HG03571 (cell line): Measurements from ENCODE around the gene PRUNE2.

ENCODE experiments used
- ATAC-seq: cut with Tn5 transposase; IDR thresholded peaks from one replicate; pipeline ENCODE4 v1.9.1; 2021; ENCODE audit not compliant: unreplicated experiment

The PRUNE2 gene

DNA sequence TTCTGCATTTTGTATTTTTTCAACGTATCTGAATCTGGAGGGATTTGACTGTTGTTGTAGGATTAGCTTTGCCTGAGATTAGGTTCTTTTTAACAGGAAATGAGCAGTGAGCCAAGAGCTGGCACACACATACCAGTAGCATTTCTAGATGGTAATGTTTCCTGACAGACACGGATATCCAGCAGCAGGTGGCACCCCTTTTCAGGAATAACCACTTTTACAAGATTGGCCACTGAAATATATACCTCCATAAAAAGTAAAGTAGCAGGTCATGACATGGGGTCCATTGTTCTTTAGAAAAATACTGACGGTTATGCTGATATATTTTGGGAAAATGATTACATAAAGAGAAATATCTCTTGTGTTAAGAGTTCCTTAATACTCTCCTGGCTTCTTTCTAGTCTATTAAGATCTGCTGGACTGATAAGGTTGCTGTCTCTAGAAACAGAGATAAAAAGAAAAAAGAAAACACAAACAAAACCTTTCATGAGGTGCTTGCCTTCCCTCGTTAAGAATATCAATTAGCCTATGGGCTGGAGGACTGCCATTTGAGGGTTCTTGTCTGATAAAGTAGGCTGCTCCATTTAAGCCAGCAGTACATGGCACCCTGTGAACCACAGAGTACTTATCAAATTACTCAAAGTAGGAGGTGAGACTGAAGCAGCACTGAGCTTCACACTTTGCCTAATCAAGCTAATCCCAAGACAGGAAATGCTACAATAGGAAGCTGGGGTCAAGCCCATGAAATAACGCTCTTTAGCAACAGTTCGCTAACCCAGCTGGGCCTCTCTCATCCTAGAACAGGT, 243.2 kb downstream of the PRUNE2 start:
- ATAC-seq = no peak

DNA sequence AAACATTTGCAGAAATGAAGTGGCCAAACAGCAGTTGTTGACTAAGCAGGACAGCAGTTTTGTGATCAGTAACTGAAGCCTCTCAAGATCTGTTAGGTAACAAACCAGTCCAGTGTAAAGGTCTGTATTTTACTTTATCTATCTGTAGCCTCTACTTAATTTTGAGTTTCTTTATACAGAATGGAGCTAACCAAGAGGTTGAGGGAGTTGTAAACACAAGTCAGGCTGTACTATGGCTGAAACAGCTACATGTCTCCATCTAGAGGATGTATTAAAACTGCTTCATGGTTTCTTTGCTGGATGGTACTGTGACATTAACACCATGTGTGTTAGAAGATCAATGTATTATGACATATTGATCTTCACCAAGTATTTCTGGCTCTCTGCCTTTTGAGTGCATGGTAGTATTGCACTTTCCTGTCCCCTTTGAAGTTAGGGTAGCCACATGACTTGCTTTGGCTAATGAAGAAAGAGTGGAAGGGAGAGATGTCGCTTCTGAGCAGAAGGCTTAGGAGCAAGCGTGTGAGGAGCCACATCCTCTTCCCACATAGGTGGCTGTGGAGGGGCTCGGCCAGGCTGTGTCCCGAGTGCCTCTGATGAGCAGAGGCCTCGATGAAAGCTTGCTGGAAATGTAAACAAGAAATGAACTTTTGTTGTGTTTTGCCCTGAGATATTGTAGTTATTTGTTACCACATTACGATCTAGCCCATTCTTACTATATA, 247.2 kb downstream of the PRUNE2 start:
- peak; percentile 67 for ATAC-seq

DNA sequence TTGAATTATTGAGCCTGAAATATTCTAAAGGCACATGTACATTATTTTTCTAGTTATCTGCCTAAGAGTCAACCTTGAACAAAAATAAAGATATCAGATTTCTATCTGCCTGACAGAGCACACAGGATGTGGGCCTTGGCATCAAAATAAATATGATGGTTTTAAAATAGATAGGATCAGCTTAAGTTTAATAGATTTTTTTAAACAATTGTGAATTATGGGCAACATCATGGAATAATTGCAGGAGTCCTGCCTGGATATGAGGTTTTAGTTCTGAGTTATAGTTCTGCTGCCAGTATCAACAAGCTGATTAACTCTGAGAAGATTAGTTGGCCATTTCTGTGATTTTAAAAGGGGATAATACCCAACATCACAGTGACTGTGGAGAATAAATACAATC, 248.6 kb downstream of the PRUNE2 start:
- ATAC-seq = no peak

DNA sequence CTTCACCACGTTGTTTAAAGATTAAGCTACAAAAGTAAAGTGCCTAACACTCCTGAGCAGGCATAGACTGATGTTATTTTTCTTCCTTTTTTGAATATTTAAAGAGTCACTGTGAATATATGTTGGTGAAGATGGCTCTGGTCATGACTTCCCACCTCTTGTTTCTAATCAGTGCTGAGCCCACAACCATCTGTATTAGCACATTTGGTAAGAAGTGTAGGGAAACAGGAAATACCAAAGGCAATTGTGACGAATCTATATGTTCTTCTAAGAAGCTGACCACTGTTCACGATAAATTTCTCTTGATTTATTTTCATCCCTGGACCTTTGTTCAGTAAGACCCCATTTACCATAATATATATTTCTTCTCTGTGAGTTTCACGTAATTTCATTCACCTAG, 249.9 kb downstream of the PRUNE2 start:
- ATAC-seq = no peak

DNA sequence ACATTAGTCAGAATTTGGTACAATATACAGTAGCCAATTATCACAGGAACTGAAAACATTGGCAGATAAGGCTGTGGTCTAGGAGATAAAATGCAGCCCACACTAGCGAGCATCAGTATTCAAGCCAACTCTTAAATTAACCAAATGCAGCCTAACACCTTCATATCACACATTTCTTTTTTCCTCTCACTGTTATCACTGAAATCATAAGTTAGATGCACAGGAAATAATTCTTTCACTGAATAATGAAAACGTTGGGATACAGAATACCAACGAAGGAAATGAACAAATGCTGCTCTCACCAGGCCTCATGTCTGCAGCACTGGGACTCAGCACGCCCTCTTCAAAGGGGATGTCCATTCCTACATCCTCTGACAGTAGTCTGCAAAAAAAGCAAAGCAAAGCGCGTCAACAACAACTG, 250.8 kb downstream of the PRUNE2 start:
- no peak for ATAC-seq

DNA sequence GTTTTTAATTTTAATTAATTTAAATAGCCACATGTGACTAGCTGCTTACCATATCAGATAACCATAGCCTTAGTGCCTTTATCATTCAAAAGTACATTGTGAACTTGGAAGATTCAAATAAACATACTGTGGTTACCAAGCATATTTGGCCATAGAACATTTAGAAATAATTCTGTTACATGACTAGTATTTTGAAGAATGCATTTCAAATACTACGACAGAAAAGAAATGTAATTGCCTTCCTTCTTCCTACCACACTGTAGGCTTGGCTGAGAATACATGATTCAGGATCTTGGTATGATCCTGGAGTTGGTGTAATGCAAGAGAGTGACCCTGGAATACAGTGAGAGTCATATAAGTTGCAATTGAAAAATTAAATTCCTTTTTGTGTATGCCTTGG, 251.3 kb downstream of the PRUNE2 start:
- no peak for ATAC-seq

DNA sequence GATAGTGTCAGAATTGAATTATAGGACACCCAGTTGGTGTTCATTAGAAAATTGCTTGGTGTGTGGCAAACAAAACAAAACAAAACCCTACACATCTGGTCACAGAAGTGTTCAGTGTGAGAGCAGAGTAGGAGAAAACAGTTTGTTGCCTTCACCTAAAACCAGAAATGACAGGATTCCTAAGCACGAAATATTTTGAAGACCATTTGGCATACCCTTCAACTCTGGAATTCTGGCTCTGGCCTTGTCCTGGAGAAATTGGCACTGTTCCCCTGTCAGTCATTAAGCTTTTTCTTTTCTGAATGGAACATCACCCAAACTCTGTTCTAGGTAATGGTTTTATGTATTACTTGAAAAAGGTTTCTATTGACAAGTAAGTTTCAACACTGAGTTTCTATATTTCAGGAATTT, 251.9 kb downstream of the PRUNE2 start:
- no peak for ATAC-seq

DNA sequence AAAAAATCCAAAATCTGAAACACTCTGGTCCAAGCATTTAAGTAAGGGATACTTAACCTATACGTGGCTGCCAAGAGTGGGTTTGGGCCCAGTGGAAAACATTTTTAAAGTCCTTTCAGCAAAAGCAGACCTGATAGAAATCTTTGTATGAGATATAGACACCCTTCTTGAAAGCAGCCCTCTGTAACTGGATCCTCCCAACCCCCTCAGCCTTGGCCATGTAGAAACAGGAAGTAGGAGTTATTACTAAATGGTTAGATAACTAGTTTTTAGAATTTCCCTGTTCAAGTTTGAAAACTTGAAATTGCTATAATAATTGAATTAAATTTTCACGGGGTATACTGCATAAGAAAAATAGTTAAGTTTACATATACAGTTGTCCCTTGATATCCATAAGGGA, 253.0 kb downstream of the PRUNE2 start:
- ATAC-seq = no peak

DNA sequence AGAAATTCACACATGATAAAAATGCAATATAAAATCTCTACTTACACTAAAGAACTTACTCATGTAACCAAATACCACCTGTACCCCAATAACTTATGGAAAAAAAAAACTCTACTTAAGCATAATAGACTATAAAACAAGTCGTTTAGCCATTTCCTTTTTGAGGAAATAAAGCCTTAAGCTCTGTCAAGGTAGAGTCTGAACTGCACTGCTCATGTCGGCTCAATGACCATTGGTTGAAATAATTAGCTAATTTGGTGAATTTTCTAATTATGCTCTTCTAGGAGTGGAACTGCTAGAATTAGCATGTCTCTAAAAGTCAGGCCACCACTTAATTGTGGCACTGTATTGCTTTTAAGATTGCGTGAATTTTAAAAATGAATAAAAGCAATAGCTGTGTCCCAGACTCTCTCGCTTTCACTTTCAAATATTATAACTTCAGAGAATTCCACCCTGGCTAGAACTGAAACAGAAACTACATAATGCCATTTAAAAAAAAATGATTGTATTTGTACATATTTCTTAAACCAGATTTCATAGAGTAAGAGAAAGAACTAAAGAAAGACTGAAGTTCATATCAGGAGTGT, 254.7 kb downstream of the PRUNE2 start:
- peak; percentile 52 for ATAC-seq

DNA sequence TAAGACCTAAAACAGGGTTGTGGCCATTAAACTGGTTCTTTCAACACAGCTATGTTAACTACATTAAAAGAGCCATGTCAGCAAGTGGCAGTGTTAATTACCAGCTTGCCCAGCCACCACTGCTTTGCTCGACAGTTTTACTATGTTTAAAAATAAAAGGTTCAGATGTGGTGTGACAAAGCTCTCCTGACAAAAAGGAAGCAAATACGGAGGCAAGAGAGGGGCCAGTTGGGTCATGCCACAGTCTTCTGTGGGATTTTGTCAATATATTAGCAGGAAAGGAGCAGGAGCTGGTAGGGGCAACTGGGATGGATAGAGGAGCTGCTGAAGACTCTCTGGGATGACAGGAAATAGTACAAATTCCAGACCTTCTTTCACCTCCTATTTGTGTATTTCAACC, 255.2 kb downstream of the PRUNE2 start:
- ATAC-seq = no peak

DNA sequence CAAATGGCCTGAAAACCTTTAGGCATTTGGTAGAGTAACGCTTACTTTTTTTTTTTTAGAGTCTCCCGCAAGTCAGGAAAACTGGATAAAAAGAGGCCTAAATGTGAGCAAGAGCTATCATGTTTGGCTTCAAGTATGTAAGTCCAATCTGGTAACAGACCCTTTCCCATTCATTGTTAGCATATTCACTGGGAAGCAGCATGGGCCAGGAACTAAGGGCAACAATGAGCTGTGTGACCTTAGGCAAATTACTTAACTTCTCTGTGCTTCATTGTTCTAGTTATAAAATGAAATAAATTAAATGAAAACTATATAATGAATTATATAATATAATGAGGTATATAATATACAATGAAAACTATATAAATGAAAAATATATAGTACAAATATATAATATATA, 256.0 kb downstream of the PRUNE2 start:
- ATAC-seq = no peak

DNA sequence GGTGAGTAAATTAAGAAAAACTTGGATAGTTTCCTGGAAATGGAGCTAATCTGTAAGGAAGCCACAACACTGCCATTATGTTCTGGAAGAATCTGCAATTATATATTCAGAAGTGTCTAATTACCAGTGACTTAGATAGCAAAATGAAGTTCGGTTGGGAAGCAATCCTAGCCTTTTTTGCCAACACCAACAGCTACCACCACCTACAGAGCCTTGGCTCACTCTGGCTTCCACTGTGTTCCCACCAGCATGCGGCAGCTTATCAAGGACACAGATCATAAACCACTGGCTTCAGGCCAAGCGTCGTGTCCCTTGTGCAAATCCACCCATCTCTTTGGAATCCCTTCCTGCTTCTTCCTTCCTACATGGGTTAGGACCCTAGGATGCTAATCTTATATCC, 259.7 kb downstream of the PRUNE2 start:
- no peak for ATAC-seq

DNA sequence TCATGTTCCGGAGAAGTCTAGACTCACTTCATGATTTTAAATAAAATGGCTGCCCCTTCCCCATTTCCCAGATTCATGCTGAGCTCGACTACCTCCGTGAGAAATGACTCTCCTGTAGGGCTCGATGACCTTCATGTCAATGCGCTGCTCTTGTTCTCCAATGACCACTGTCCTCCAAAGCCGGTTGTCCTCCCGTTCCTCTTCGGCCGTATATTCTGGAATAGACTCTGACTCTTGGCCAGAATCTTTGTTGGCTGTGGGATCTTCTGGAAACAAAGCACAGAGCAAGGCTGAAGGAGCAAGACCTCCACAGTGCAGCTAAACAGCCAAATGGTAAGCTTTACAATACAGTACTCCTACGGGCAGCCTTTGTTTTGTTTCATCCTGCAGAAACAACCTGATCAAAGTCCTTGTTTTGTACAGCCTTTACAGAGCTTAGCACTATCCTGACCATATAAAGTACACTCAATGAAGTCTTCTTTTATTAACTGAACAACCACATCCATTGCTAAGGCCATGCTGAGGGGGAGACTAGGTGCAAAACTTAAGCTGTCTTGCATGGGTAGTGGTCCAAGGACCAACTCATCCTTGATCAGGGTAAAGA, 261.2 kb downstream of the PRUNE2 start:
- ATAC-seq = no peak

DNA sequence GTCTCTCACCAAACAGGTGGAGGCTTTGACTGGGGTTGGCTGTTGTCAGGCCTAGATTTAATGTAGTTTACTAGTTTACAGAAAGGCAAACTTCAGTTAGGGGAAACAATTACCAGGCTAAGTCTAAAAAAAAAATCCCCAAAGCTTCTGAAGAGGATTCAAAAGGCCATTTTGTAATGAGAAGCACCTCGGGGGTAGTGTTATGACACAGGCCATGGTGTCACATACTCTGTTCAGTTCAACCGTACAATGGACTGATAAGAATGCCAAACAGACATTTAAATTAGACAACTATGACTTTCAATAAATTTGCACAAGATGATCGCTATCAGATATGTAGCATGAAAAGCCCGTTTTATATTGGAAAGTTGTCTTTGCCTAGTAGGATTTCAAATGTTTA, 261.7 kb downstream of the PRUNE2 start:
- ATAC-seq = no peak

DNA sequence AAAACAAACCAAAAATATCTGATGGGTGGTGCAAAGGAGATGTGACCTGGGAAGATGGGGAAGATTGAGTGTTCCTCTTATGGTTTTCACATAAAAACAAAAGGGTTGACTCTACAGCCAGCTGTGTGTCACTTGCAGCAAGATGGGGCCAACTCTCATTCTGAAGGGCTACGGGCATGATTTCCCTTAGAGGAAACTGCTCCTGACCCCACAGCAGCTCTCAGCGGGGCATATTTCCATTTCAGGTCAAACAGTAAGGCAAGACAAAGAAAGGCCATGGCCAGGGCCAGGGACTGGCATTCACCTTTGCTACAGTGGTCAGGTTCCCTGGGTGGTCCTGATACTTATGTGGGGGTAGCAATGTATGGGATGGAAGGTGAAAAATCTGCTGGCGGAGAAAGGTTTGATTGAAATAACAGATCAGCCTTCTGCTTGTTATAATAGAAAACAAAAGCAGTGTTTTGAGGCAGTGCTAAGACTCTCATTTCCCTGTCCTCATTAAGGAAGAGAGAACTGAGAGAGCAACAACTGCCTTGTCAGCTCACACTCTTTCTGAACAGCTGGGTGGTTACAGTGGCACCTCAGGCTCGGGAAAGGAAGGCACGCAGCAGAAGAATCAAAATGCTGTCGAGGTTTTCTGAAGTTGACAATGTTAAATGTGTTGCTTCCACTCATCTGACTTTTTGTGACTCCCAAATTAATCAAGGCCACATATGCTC, 262.4 kb downstream of the PRUNE2 start:
- ATAC-seq = peak; percentile 97

DNA sequence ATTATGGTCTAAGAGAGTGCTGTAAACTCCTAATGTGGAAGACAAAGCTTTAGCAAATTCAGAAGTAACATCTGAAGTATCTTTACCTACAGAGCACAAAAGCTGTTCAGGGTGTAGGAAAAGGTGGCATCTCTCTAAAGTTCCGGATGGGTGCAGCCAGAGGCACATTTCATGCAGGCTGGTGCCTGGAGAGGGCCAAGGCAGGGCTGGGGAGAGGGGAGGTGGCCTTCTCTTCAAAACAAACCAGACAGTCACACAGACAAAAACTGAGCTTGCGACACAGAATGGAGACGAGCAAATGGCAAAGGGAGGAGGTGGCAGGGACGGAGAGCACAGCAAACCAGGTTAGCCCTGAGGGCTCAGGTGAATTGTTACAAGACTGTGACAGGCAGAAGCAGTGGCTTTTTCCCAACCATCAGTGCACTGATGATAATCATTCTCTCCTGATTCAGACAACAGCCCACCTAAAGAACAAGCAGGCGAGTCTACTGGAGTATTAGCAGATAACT, 263.2 kb downstream of the PRUNE2 start:
- no peak for ATAC-seq

DNA sequence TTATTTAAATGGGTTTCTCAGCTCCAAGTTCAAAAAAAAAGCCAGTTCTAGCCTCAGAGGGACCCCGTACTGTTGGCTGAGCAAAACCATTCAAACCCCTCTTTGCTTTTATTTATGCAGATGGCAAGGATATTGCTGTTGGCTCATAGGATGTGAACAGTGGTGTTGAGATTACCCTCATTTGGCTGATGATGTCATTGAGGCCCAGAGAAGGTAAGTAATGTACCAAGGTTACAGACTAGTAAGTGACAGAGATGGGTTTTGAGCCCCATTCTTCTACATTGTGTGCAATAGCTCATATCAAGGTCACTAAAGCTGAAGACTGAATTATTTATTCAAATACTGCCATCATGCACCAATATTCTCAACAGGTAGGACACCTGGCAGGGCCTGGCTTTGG, 263.8 kb downstream of the PRUNE2 start:
- no peak for ATAC-seq

DNA sequence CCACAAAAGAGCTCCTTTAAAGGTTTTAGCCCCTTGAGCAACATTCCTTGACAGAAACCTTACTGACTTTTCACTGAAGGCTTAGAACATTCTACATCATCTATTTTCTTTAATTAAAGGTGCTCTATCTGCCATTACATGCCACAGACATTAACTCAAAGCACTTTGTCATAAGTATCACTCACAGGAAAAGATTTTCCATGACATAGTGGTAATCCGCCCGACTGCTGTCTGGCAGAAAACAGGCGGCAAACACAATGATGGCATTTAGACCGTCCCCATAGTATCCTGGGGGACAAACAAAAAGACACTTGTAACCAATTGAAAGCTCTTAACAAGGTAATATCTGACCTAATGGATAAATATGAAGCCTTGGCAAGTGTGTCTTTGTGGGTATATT, 267.9 kb downstream of the PRUNE2 start:
- ATAC-seq = no peak

DNA sequence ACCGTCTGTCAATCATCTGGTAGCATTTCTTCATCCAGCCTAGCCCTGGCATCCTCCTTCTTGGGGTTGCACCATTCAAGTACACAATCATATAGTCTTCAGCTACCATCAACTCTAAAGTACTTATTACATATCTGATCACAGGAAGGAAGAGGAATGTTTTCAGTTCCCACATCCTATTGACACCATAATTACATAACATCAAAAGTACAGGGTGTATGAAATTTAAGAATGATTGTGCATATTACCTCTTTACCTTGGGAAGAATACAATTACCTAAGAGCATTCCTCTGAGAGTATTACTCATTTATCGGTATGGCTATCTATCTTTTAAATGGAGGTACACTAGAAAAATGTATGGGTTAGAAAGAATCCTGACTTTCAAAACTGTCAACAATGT, 268.5 kb downstream of the PRUNE2 start:
- no peak for ATAC-seq

DNA sequence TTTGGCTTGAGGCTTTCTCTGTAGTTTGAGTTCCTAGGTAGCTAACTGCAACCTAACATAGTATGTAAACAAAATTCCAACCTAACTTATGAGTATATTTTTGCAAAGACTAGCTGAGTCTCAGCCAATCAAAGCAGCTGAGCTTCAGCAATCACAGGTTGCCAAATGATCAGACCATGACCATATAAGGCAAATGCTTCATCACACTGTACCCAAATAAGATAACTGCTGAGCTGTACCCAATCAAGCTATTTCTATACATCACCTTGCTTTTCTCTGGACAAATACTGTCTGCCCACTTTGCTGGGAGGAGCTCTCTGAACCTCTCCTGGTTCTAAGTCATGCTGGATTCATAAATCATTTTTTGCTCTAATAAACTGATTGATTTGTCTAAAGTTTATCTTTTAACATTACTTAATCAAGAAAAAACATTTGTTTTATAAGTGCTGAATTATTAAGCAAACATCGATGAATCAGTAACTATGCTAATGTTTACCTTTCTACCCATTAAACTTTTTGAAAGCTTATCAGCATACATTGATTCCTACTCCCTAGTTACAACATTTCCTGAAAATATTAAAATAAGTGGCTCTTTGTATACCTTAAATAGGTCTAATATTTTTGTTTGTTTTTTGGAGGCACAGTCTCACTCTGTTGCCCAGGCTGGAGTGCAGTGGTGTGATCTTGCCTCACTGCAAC, 271.4 kb downstream of the PRUNE2 start:
- ATAC-seq = no peak
